ENCODE data around the gene ADAMTS8. TPM values are rescaled to one million over a fixed set of nuclear protein-coding genes. Genes with fewer than 3 reads are reported as not detected.
"Not testable (repeated sequence)": the region's sequence is repeated elsewhere in the genome, so short reads cannot be mapped to it uniquely, and the experiment has no call there.

The ADAMTS8 gene
- polyA plus RNA-seq, 1 donor (not counting 4 experiments of a cell fraction or from before 2014, with no cell fraction given) = not detected

DNA sequence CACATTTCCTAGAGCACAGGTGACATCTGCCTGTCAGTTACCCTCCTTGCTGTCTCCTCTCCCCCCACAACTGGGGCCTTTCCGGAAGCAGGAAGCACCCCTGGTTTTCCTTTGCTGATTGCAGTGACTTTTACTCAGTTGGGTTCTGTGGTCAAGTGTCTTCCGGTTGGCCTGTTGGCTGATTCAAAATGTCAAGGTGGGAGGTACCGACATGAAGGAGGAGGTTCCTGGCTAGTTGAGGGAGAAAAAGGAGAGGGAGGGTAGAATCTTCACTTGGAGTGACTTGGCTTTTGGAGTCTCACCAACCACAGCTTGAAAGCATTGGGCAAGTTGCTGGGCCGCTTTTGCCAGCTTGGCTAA is 10.7 kb upstream of the ADAMTS8 start:
- Histone ChIP-seq H3K27ac (ENCODE audit: control insufficient read depth, insufficient read depth, low read length) (no peak overlapping the region), H3K9me3 (ENCODE audit: control insufficient read depth, low read depth, low read length) (no peaks in the 10 kb centered on the region), H3K4me1 (ENCODE audit: control insufficient read depth, extremely low read depth, insufficient read depth, low read length) (peaks cover 37% of the 10 kb centered on the region), H3K4me3 (ENCODE audit: control insufficient read depth in 2 of 3, extremely low read depth in 1 of 3, insufficient read depth in 2 of 3, low read depth in 1 of 3, low read length in 3 of 3) (no peak overlapping the region), H3K4me2 (ENCODE audit: control insufficient read depth, extremely low read depth, insufficient read depth, low read depth, low read length) (no peak overlapping the region), H3K36me3 (ENCODE audit: control insufficient read depth in 2 of 2, extremely low read depth in 1 of 2, insufficient read depth in 2 of 2, low read length in 2 of 2) (no peaks in the 10 kb centered on the region), H2AFZ (ENCODE audit: control insufficient read depth, low read length) (no peak overlapping the region), H3K27me3 (ENCODE audit: control insufficient read depth, extremely low read depth, insufficient read depth, low read length) (no peaks in the 10 kb centered on the region), H3K9me1 (ENCODE audit: control insufficient read depth, extremely low read depth, insufficient read depth, low read length) (no peaks in the 10 kb centered on the region), H4K20me1 (ENCODE audit: control insufficient read depth, extremely low read depth, insufficient read depth, low read length) (no peaks in the 10 kb centered on the region), H3K9ac (ENCODE audit: control insufficient read depth, extremely low read depth, insufficient read depth, low read length) (no peak overlapping the region), H3K79me2 (ENCODE audit: control insufficient read depth, insufficient read depth, low read length) (no peaks in the 10 kb centered on the region)
- TF ChIP-seq EZH2 (IDR thresholded peaks at IDR 0.05; ENCODE audit: low read length) = no peak
- no peak for TF ChIP-seq CTCF (optimal IDR thresholded peaks at IDR 0.05 in 1 of 3, IDR thresholded peaks at IDR 0.05 in 1 of 3, conservative IDR thresholded peaks at IDR 0.05 in 1 of 3; ENCODE audit: extremely low read depth in 1 of 3, insufficient read depth in 2 of 3, low read length in 3 of 3)
- DNase-seq (ENCODE audit: low read depth, low spot score) (no peak), FAIRE-seq (no peak)
- dilution Hi-C loops (cut with MboI; ENCODE audit: extremely low pct_ligation_motif_present, low sequenced_read_pairs) = no loop called here

DNA sequence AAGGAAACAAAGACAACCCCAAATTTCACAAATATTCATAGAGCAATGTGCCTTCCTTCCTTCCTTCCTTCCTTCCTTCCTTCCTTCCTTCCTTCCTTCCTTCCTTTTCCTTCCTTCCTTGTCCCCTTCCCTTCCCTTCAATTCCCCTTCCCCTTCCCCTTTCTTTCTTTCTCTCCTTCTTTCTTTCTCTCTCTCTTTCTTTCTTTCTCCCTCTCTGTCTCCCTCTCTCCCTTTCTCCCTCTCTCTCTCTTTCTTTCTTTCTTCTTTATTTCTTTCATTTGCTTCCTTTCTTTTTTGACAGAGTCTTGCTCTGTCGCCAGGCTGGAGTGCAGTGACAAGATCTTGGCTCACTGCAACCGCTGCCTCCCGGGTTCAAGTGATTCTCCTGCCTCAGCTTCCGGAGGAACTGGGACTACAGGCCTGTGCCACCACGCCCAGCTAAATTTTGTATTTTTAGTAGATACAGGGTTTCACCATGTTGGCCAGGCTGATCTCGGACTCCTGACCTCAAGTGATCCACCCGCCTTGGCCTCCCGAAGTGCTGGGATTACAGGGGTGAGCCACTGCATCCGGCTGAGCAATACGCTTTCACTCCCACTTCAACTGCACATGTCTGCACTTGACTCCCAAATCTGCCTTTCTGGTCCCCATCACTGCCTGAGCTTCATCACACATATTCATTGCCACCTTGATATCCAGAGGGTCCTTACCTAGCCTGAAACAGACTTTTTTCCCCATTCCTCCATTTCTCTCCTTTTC is 10.2 kb upstream of the ADAMTS8 start:
- H3K4me2 ChIP-seq (ENCODE audit: control insufficient read depth, extremely low read depth, insufficient read depth, low read depth, low read length) = peak overlapping the region; percentile 62
- H3K4me3 ChIP-seq (ENCODE audit: control insufficient read depth in 2 of 3, extremely low read depth in 1 of 3, insufficient read depth in 2 of 3, low read depth in 1 of 3, low read length in 3 of 3); H3K9me3 ChIP-seq (ENCODE audit: control insufficient read depth, low read depth, low read length); H4K20me1 ChIP-seq (ENCODE audit: control insufficient read depth, extremely low read depth, insufficient read depth, low read length); DNase-seq (ENCODE audit: low read depth, low spot score); H3K9me1 ChIP-seq (ENCODE audit: control insufficient read depth, extremely low read depth, insufficient read depth, low read length); H3K36me3 ChIP-seq (ENCODE audit: control insufficient read depth in 2 of 2, extremely low read depth in 1 of 2, insufficient read depth in 2 of 2, low read length in 2 of 2); H3K27ac ChIP-seq (ENCODE audit: control insufficient read depth, insufficient read depth, low read length); H3K9ac ChIP-seq (ENCODE audit: control insufficient read depth, extremely low read depth, insufficient read depth, low read length); H3K79me2 ChIP-seq (ENCODE audit: control insufficient read depth, insufficient read depth, low read length); dilution Hi-C loops (cut with MboI; ENCODE audit: extremely low pct_ligation_motif_present, low sequenced_read_pairs); H3K27me3 ChIP-seq (ENCODE audit: control insufficient read depth, extremely low read depth, insufficient read depth, low read length); FAIRE-seq: not testable (repeated sequence)
- peak overlapping the region; percentile 80 for H2AFZ ChIP-seq (ENCODE audit: control insufficient read depth, low read length)
- peaks cover 35% of the 10 kb centered on the region for H3K4me1 ChIP-seq (ENCODE audit: control insufficient read depth, extremely low read depth, insufficient read depth, low read length)

DNA sequence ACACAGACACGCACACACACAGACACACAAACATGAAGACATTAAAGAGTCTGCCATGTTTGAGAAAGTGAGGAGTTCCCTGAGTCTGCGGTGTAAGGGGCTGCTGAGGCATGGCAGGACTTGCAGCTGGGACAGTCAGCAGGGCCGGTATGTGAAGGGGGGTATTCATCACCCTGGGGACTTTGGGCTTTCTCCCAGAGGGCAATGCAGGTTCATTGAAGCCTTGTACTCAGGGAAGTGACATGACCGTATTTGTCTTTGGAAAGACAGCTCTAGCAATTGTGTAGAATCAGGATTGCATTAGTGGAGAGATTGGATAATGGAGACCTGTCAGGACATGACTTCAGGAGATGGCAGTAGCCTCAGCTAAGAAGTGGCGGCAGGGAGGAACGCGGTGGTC is 9.4 kb upstream of the ADAMTS8 start:
- Histone ChIP-seq H3K4me3 (ENCODE audit: control insufficient read depth in 2 of 3, extremely low read depth in 1 of 3, insufficient read depth in 2 of 3, low read depth in 1 of 3, low read length in 3 of 3) (no peak overlapping the region), H4K20me1 (ENCODE audit: control insufficient read depth, extremely low read depth, insufficient read depth, low read length) (no peaks in the 10 kb centered on the region), H3K9me1 (ENCODE audit: control insufficient read depth, extremely low read depth, insufficient read depth, low read length) (no peaks in the 10 kb centered on the region), H3K4me2 (ENCODE audit: control insufficient read depth, extremely low read depth, insufficient read depth, low read depth, low read length) (peak overlapping the region; percentile 62), H3K27ac (ENCODE audit: control insufficient read depth, insufficient read depth, low read length) (peak overlapping the region; percentile 23), H3K4me1 (ENCODE audit: control insufficient read depth, extremely low read depth, insufficient read depth, low read length) (peaks cover 35% of the 10 kb centered on the region), H3K9ac (ENCODE audit: control insufficient read depth, extremely low read depth, insufficient read depth, low read length) (no peak overlapping the region), H3K9me3 (ENCODE audit: control insufficient read depth, low read depth, low read length) (no peaks in the 10 kb centered on the region), H3K27me3 (ENCODE audit: control insufficient read depth, extremely low read depth, insufficient read depth, low read length) (no peaks in the 10 kb centered on the region), H2AFZ (ENCODE audit: control insufficient read depth, low read length) (peak overlapping the region; percentile 80), H3K79me2 (ENCODE audit: control insufficient read depth, insufficient read depth, low read length) (no peaks in the 10 kb centered on the region), H3K36me3 (ENCODE audit: control insufficient read depth in 2 of 2, extremely low read depth in 1 of 2, insufficient read depth in 2 of 2, low read length in 2 of 2) (no peaks in the 10 kb centered on the region)
- TF ChIP-seq EZH2 (IDR thresholded peaks at IDR 0.05; ENCODE audit: low read length) (no peak), CTCF (optimal IDR thresholded peaks at IDR 0.05 in 1 of 3, IDR thresholded peaks at IDR 0.05 in 1 of 3, conservative IDR thresholded peaks at IDR 0.05 in 1 of 3; ENCODE audit: extremely low read depth in 1 of 3, insufficient read depth in 2 of 3, low read length in 3 of 3) (no peak)
- dilution Hi-C loops (cut with MboI; ENCODE audit: extremely low pct_ligation_motif_present, low sequenced_read_pairs) = no loop called here
- DNase-seq (ENCODE audit: low read depth, low spot score) = no peak
- FAIRE-seq = peak; percentile 79
